NCI-H1105 (cell line): ENCODE data around the gene SDK1.
A peak's percentile ranks its signal among the peaks of the same experiment; 100 is the strongest.

Experiments
- DNase-seq: peaks from one replicate; lab custom pipeline; 2025; lab: John Stamatoyannopoulos, UW

The SDK1 gene

DNA sequence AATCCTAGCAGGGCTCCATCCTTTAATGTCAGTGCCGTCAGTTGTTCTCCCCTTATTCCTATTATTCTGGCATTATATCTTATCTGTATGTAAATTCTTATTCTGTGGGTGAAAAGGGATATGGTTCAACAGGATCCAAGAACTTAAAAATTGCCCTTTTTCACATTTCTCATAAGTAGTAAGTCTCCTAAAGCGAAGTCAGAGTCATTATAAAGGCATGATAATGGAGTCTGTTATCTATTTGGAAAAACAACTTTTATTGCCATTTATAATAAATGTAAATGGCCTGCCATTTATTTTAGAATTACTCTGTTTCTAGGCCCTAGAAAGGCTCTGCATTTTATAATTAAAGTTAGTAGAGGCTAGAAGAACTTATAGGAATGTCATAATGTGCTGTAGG is 31.3 kb downstream of the SDK1 start:
- no peak for DNase-seq

DNA sequence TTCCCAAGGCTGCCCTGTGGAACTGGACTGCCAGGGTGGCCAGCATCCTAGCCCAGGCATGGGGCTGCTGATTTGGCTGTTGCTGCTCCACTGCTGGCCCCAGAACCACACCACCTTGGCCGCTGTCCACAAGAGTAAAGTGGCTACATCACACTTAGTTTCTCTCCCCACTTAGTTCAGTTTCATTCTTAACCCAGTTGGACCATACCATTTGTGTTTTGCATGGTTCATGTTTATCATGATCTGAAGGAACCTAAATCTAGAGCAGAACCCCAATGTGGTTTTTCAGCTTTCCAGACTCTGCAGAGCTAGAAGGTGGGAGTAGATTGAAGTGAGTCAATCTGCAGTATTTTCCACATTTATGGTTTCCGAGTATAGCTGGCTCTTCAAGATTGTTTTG is 32.8 kb downstream of the SDK1 start:
- no peak for DNase-seq

DNA sequence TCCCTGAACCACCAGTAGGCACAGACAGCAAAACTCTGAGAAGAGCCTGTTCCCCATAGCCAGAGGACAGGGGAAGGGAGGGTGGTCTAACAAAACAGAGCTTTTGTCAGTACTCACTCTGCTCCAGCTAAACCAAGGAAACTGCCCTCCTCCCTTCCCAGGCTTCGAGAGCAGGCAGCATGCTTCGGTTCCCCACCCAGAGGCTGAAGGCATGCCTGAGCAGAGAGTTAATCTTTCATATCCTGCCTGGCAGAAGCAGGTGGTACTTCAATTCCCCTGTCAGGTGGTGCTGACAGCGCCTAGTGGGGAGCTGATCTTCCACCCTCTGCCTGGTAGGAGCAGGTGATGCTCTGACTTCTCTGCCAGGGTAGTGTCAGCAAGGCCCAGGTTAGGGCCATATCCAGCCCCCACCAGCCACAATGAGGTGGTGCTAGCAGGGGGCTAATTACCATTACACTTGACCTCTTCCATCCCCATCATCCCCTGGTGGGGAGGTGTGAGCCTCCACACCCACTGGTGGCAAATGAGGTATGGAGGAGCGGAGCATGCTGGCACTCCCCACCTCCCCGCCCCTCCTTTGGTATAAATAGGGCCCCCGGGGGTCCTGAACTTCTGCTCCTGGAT is 35.1 kb downstream of the SDK1 start:
- peak; percentile 50 for DNase-seq

DNA sequence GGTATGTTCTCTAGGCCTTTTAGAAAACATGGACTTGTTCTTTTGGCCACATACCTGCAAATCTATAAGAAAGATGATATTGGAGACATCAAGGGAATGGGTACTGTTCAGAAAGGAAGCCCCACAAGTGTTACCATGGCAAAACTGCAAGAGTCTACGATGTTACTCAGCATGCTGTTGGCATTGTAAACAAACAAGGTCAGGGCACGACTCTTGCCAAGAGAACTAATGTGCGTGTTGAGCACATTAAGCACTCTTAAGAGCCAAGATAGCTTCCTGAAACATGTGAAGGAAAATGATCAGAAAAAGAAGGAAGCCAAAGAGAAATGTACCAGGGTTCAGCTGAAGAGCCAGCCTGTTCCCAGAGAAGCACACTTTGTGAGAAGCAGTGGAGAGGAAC is 37.1 kb downstream of the SDK1 start:
- peak; percentile 8 for DNase-seq

DNA sequence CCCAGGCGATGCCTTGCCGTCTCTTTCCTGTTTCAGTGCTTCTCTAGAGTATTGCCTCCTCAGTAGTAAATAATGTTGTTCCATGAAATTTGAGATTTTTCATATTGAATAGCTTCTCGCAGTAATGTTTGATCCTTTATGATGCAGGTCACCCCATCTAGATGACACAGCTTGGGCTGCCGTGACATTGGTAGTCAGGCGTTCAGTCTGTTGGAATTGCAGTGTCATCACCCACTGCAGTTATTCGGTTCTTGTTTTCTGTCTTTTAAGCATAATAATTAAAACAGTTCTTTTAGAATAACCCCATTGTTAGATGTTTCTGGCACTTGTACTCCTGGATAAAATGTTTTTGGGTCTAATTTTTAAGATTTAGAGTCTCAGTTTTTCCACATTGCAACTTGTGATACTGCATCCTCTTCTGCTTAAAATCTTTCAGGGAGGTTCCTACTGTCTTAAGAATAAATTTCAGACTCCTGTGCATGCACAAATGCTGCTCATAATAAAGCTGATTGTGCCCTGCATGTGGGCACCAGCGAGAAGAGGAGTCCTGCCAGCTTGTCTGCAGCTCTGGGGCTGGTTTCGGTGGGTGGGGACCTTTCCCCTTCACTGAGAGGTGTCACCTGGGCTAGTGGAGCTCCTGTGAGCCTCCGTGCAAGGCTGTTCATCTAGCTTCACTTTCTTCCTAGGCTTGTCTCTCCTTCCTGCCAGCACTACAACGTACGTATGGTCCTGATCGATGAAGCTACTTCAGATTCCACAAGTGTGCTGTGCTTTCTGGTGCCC is 44.8 kb downstream of the SDK1 start:
- DNase-seq: no peak

DNA sequence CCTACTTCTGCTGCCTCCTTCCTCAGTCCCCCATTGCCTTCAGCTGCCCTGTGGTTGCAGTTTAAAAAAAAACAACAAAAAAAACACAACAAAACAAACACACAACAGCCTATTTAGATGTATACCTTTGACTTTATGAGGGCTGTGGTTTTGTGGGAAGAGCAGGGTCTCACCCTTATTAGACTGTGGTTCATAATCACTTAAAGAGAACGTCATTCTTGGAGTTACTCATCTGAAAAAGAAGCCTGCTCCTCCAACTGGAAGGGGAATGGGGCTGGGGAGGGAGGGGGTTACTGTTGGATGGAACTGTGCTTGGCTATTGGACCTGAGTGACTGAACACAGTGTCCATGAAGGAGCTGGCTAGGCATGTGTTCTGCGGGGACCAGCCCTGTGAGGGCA is 48.1 kb downstream of the SDK1 start:
- no peak for DNase-seq

DNA sequence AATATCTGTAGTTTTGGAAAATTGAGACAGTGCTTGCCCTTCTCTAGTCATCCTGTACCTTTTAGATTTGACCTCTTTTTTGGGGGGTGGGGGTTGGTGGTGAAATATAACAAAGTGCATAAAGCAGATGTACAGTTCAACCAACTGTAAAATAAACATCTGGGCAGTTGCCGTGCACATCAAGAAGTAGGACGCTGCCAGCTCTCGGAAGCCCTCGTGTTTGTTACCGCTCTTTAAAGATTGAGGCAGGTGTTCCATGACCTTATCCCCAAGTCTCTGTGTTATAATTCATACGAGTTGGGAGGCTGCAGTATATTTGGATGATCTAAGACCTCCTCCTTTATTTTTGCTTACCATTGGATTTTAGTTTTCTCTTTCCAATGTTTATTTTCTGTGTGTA is 55.1 kb downstream of the SDK1 start:
- DNase-seq: no peak

DNA sequence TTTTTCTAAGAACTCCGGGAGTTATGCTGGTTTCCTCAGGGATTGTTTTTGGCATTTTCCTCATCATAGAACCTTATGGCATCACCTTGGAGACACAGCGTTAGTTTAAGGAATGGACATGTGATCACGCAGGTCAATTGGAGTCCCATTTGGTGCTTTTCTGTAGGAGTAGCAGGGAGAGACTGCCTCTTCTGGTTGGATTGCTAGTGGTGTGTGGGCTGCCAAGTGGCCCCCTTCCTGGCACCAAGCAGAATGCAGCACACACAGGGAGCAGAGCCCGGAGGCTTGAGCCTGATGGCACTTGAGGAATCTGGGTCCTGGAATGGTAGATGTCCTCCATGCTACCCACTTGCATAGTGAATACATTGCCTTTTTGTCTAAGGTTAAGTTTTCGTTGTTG is 57.9 kb downstream of the SDK1 start:
- no peak for DNase-seq

DNA sequence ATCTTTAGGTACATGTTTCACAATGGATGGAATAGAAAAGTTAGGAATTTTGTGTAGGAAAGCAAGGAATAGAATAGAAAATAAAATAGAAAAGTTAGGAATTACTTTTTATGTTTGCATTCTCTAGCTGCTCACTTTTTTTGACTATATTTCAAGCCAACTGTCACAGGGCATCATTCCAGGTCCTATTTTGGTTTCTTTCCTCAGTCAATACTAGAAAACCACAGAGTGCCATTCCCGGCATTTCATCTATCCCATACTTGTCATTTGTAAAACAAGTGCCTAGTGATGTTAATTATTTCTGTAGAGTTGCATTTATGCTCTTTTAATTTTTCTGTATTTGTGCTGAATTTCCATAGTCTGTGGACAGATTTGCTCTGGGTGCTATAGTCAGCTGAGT is 66.2 kb downstream of the SDK1 start:
- DNase-seq: no peak

DNA sequence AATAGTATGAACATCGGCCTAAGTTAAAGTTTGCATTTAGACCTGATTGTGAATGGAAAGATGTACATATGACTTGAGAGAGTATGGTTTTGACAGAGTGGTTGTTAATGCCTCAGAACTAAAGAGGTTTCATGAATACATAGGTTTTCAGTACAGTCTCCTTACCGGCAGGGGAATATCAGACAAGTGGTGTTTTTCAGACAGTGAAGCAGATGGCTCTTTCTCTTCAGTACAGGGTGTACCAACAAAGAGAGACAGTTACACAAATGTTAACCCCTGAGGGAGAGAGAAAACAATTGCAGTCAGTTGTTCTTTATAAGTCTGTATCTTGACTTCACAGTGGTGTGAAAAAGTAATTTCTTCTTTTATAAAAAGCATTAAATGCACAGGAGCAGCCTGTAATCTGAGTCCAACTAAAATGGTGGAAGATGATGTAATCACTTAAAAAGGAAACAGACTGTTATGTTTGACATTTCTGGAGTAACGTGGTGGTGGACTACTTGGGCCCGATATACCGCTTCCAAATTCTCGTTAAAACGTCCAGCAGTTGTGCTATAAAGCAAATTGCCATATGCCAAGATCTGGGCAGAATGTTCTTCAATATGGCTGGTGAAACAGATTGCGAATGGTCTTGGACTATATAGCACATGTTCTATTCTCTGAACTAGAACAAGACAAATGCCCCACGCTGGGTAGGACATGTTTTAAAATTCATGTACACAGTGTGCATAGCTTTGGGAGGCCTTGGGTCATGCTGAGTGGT is 69.2 kb downstream of the SDK1 start:
- DNase-seq: no peak

DNA sequence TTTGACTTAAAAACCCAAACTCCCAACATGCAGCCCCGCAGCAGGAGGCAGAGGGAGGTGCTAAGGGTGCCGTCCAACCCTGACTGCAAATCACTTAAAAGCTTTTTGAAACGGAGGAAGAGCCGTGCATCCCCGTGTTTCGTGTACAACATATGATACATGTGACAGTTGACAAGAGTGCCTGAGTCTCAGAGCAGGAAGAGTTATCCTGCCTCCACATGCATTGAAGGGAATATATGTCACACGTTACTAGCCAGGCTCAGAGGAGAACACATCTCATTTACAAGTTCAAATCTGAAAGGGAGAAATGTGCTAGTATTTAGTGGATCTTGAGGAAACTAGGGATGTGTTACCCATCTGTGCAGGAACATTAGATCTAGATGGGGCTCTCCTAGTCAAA is 69.9 kb downstream of the SDK1 start:
- no peak for DNase-seq

DNA sequence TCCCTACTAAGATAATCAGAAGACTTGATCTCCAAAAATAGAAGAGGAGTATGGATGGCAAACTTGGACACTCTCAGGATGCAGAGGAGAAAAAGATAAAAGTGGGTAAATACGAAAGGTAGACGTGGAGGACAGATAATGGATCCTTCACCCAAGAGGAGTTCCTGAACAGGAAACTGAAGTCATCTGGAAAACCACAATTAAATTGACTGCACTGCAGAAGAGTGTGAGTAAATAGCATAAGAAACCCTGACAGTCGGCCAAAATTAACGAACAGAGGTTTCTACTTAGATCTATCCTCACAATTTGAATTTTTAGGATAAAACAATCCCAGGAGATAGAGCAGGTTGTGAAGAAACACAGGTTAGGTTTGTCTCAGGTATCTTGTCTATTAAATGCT is 70.5 kb downstream of the SDK1 start:
- no peak for DNase-seq

DNA sequence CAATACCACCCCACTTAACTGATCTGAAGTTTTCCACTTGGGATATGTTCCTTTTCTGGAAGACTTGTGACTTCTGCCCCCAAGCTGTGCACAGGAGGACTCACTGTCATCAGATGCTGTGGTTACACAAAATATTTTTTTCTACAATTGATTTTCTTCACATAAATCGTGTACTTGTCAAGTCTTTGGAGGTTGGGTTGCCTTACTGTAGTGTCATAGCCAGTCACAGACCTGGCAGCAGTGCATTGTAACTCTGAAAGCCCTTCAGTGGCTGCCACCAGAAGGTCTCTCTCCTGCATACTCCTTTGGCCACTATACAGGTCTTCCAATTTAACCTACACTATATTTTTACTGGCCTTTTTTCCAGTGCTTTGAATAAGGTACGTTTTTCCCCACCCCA is 73.2 kb downstream of the SDK1 start:
- DNase-seq: no peak

DNA sequence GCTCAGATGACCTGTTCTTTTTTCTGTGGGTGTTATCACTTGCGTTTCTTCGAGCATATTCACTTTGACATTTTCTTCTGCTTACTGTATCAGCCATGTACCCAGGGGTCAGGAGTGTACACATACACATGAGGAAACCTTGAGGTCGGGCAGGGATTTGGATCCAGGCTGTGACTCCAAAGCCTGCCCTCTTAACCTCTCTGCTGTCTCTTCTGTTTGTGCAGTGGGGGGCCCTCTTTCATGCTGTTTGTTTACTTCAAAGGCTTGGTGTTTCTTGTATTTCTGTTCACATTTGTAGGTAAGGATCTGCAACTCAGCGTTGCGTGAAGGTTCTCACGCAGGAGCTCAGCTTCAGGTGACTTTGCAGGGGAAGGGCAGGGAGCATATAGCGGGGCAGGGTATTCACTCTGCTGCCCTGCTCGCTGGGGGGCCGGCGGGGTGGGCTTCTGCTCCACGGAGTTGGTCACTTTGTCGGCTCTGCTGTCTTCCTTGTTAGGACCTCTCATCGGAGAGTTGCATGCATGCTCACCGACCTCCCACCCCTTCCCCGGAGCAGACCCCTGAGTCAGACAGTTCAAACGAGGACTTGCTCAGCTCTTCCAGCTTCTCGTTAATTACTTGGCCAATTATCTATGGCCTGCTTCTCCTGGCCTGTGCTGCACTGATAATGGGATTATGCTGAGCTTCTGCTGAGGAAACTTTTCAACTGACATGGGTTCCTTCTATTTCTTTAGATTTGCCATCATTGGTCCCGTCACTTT is 77.5 kb downstream of the SDK1 start:
- no peak for DNase-seq

DNA sequence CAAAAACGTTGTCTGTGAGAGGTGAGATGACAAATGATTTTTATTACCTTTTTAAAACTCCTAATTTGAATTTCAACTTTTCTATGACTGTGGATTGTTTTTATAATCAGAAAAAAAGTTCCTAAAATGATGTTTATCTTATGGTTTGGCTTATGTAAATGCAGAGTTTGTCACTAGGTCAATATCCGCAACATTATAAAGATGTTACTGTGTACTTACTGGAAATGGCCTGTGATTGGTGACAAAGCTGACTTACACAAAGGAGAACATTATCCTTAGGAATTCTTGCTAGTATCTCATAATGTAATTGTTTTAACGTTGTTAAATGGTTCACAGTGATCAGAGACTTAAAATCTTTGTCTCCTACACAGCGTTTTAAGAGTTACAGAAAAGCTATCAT is 79.0 kb downstream of the SDK1 start:
- DNase-seq: no peak

DNA sequence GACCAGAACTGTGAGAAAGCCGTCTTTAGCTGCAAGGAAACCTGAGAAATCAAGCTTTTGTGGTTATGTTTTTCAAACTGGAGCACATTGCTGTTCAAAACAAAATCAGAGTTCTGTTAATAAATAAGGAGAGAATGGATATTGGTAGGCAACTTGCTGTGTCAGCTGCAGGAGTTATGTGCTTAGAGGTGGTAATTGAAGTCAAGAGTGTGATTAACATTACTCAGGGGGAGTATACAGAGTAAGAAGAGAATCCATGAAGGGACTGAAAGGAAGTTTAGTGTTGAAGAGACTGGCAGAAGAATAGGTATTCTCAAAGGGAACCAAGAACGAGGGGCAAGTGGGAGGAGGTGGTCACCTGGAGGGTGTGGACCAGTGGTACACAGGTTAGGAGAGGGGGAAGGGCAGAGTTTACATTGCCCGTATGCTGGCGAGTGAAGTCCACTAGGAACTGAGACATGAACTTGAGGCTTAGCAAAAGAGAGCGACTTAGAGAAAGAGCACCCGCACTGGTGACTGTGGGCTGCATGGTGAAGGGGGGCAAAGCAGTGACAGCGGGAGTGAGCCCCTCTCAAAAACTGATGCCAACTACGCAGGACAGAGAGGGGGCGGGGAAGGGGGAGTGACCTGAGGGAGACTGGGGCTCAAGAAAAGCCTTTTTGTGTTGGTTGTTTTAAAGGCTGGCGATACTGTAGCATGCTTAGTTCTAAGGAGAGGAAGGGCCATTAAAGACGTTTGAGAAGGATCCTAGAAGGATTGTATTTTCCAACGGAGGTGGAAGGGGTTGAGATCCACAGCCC is 80.0 kb downstream of the SDK1 start:
- DNase-seq: no peak

DNA sequence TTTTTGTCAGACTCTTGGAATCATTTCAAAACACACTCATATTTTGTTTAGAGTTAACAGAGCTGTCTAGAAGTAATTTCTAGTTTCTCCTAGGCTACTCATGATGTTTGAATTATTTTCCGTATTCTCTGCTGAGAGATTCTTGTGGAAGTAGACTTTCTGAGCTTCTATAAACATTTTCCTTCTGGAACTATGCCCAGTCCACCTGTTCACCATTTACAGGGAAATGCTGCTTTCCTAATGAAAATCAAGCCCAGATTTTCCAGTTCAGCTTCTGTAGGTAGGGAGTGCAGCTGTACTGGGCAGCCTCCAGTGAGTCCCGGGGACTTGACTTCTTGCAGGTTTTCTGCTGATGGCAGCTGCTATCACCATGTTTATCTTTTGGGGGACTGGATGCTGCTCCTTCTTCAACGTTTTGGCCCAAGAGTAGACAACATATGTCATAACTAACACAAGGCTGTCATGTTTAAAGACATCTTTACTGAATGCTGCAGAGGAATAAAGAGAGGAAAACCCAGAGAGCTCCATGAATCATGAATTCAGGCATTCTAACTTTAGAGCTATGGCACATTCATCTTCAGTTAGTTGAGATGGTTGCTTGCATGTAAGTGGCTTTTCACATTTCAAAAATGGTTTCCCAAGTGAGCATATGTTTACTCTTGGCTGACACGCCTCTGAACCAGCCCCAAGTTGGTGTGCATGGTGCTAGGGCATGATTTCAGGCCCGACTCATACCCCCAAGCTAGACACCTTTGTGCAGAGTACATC is 85.6 kb downstream of the SDK1 start:
- no peak for DNase-seq

DNA sequence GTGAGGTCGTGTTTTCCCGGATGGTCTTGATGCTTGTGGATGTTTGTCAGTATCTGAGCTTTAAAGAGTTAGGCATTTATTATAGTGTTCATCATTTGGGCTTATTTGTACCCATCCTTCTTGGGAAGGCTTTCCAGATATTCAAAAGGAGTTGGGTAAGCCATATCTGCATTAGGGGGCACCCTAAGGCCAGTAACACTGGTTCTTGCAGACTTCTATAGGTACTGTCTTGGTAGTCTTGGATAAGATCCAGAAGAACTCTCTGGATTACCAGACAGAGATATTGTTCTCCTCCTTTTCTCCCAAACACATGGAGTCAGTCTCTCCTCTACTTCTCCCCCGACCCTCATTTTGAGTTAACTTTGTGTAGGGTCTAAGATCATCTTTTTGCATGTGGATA is 92.8 kb downstream of the SDK1 start:
- DNase-seq: no peak

DNA sequence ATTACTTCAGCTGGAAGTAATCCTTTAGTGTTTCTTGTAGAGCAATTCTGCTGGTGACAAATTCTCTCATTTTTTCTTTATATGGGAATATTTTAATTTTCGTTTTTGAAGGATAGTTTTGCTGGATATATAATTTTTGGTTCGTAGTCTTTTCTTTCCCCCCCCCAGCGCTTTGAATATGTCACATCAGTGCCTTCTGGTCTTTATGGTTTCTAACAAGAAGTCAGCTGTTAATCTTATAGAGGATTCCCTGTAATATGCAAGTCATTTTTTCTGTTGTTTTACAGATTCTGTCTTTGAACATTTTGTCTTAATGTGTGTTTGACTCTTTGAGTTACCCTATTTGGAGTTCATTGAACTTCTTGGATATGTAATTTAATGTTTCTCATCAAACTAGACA is 96.3 kb downstream of the SDK1 start:
- DNase-seq: no peak

DNA sequence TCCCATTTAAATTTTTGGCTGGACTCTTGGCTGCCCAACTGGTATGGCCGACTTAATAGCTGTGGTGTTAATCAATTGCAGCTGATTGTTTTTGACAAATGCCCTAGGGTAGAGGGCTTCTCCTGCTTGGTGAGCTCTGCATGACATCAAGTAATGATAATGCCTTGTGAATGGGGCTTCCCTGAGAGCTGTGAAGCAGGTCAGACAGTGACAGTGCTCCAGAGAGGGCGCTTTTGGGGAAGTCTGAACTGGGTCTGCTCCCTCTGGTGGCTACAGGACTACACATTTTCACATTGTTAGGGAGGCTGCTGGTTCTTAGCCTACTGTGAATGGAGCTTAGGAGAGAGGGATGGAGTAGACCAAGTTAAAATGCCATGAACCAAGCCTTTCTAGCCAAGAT is 98.8 kb downstream of the SDK1 start:
- DNase-seq: no peak

DNA sequence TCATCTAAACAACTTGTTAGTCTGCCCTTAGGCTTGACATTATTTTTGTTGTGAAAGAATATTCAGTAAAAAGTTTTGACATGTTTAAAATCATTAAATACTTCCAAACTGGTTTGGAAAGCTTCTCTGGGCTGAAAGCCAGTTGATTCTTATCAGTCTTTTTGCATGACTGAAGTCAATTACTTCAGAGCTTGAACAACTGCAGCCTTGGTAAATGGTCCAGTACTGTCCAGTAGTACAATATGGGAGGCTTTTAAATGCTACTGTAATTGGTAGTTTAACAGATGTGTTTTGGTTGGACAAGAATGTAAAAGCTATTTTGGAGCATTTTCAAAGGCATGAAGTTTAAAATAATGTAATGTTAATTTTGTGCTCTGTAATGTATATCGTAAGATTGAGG is 103.4 kb downstream of the SDK1 start:
- DNase-seq: peak; percentile 62
